OCI-LY3 (cell line): ENCODE measurements around the gene BCL7A.

Experiments
- EZH2phosphoT487 ChIP-seq: fragments of 200-600 bp; shearing (Covaris generic); IDR thresholded peaks from 2 replicates; pipeline ENCODE4 v1.6.1; 2018; ENCODE audit warnings: antibody characterized with exemption, mixed run types, low read depth
- TF ChIP-seq, protein P1 (sequence below): fragments of 200-600, 300-600 bp; sonication (generic); IDR thresholded peaks from 2 replicates; pipeline ENCODE4 v1.5.1; 2014; ENCODE audit warnings: antibody characterized with exemption, low read length, low read depth

DNA sequence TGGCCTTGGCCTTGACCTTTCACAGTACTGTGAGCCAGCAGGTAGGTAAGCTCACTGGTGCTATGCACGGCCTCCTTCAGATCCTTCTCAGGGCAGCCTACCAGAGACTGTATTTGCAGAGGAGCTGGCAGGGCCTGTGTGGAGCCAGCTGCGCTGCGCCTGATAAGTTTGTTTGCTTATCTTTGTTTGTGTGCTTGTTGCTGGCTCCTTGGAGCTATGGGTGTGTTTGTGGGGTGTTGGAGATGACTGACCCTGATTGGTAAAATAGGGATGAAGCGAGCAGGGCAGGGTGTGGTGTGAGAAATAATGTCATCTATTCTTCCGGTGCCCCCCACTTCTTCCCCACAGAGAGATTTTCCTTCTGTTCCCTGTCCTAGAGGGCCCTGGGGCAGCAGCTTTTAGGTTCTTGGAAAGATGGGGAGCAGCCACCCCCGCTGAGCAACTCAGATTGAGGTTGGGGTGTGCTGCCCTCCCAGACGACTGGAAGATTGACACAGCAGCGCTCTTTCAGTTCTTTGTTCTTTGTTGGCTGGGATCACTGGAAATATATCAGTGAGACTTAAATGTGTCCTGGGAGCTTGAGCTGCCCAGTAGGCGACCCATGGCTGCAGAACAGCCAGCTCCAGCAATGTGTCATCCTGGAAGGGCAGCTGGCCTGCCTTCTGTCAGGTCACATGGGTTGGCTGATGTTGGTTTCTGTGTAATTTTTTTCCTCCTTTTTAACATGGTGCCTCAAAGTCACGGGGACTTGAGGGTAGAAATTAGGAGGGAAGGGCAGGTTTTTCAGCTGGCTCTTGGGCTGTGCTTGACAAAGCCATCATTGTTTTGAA is 76.5 kb downstream of the BCL7A start:
- TF ChIP-seq, protein P1, sequence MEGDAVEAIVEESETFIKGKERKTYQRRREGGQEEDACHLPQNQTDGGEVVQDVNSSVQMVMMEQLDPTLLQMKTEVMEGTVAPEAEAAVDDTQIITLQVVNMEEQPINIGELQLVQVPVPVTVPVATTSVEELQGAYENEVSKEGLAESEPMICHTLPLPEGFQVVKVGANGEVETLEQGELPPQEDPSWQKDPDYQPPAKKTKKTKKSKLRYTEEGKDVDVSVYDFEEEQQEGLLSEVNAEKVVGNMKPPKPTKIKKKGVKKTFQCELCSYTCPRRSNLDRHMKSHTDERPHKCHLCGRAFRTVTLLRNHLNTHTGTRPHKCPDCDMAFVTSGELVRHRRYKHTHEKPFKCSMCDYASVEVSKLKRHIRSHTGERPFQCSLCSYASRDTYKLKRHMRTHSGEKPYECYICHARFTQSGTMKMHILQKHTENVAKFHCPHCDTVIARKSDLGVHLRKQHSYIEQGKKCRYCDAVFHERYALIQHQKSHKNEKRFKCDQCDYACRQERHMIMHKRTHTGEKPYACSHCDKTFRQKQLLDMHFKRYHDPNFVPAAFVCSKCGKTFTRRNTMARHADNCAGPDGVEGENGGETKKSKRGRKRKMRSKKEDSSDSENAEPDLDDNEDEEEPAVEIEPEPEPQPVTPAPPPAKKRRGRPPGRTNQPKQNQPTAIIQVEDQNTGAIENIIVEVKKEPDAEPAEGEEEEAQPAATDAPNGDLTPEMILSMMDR: no peak
- no peak for TF ChIP-seq EZH2phosphoT487
